ENCODE measurements around the gene ANGPTL8.

Gene ANGPTL8

GRCh38 chr19:11223200-11223599 is 16.2 kb upstream of the ANGPTL8 start:
- in situ Hi-C loops (cut with HindIII; ENCODE audit: low pct_ligation_motif_present, low sequenced_read_pairs): no loop called here
- H3K27ac ChIP-seq: no peak overlapping the region
- no peaks in the 10 kb centered on the region for H3K27me3 ChIP-seq (replicated peaks)
- DNase-seq: no peak
- peaks cover 17% of the 10 kb centered on the region for H3K36me3 ChIP-seq (replicated peaks)
- TF ChIP-seq, protein P1, sequence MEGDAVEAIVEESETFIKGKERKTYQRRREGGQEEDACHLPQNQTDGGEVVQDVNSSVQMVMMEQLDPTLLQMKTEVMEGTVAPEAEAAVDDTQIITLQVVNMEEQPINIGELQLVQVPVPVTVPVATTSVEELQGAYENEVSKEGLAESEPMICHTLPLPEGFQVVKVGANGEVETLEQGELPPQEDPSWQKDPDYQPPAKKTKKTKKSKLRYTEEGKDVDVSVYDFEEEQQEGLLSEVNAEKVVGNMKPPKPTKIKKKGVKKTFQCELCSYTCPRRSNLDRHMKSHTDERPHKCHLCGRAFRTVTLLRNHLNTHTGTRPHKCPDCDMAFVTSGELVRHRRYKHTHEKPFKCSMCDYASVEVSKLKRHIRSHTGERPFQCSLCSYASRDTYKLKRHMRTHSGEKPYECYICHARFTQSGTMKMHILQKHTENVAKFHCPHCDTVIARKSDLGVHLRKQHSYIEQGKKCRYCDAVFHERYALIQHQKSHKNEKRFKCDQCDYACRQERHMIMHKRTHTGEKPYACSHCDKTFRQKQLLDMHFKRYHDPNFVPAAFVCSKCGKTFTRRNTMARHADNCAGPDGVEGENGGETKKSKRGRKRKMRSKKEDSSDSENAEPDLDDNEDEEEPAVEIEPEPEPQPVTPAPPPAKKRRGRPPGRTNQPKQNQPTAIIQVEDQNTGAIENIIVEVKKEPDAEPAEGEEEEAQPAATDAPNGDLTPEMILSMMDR (IDR thresholded peaks at IDR 0.05; ENCODE audit: low read depth, low read length, missing control alignments): no peak
- H3K4me3 ChIP-seq (ENCODE audit: low read depth, low read length): no peak overlapping the region

DNA sequence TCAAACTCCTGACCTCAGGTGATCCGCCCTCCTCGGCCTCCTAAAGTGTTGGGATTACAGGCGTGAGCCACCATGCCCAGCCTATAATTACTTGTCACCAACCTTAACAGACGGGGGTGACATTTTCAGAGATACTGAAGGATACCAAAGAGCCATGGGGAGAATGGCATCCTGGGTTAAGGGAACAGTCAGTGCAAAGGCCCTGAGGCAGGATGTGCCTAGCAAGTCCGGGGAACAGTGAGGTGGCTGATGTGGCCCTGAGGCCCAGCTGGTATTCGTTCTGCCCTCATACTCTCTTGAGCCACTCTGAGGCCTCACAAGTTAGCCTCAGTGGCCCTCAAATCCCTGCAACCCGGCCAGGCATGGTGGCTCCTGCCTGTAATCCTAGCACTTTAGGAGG is 15.0 kb upstream of the ANGPTL8 start:
- in situ Hi-C loops (cut with HindIII; ENCODE audit: low pct_ligation_motif_present, low sequenced_read_pairs): no loop called here
- DNase-seq: no peak
- Histone ChIP-seq H3K27ac (no peak overlapping the region), H3K27me3 (replicated peaks) (no peaks in the 10 kb centered on the region), H3K36me3 (replicated peaks) (peaks cover 17% of the 10 kb centered on the region), H3K4me3 (ENCODE audit: low read depth, low read length) (no peak overlapping the region)
- TF ChIP-seq, protein P1 (IDR thresholded peaks at IDR 0.05; ENCODE audit: low read depth, low read length, missing control alignments): no peak

DNA sequence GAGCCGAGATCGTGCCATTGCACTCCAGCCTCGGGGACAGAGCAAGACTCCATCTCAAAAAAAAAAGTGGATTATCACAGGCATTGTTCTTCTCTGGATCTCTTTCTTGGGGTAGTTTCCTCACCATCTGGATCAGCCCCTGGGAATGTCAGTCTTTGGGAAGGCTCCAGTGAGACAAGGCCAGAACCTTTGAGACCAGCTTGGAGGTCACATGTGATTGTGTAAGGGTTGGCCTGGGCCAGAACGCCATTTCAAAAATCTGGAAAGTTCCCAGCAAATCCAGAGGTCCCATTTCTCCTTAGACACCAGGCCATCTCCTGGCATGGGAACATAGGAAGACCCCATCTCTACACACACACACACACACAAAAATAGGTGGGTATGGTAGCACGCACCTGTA is 14.2 kb upstream of the ANGPTL8 start:
- Histone ChIP-seq H3K27me3 (replicated peaks) (no peaks in the 10 kb centered on the region), H3K36me3 (replicated peaks) (peaks cover 17% of the 10 kb centered on the region), H3K4me3 (ENCODE audit: low read depth, low read length) (no peak overlapping the region), H3K27ac (no peak overlapping the region)
- TF ChIP-seq, protein P1 (IDR thresholded peaks at IDR 0.05; ENCODE audit: low read depth, low read length, missing control alignments): no peak
- DNase-seq: no peak
- in situ Hi-C loops (cut with HindIII; ENCODE audit: low pct_ligation_motif_present, low sequenced_read_pairs): no loop called here

GRCh38 chr19:11225815-11226214 is 13.6 kb upstream of the ANGPTL8 start:
- DNase-seq: no peak
- in situ Hi-C loops (cut with HindIII; ENCODE audit: low pct_ligation_motif_present, low sequenced_read_pairs): no loop called here
- TF ChIP-seq, protein P1 (IDR thresholded peaks at IDR 0.05; ENCODE audit: low read depth, low read length, missing control alignments): no peak
- no peak overlapping the region for H3K4me3 ChIP-seq (ENCODE audit: low read depth, low read length)
- H3K27ac ChIP-seq: no peak overlapping the region
- peaks cover 17% of the 10 kb centered on the region for H3K36me3 ChIP-seq (replicated peaks)
- H3K27me3 ChIP-seq (replicated peaks): no peaks in the 10 kb centered on the region

GRCh38 chr19:11226716-11227166 is 12.7 kb upstream of the ANGPTL8 start:
- TF ChIP-seq, protein P1 (IDR thresholded peaks at IDR 0.05; ENCODE audit: low read depth, low read length, missing control alignments): no peak
- in situ Hi-C loops (cut with HindIII; ENCODE audit: low pct_ligation_motif_present, low sequenced_read_pairs): no loop called here
- peaks cover 11% of the 10 kb centered on the region for H3K36me3 ChIP-seq (replicated peaks)

GRCh38 chr19:11227195-11227886 is 12.1 kb upstream of the ANGPTL8 start:
- in situ Hi-C loops (cut with HindIII; ENCODE audit: low pct_ligation_motif_present, low sequenced_read_pairs): no loop called here
- TF ChIP-seq, protein P1 (IDR thresholded peaks at IDR 0.05; ENCODE audit: low read depth, low read length, missing control alignments): peak; percentile 19
- DNase-seq: no peak

More at GRCh38 chr19:11226716-11227166, 12.7 kb upstream of the ANGPTL8 start:
- Histone ChIP-seq H3K27me3 (replicated peaks) (no peaks in the 10 kb centered on the region), H3K27ac (no peak overlapping the region), H3K4me3 (ENCODE audit: low read depth, low read length) (no peak overlapping the region)
- DNase-seq: no peak

More at GRCh38 chr19:11227195-11227886, 12.1 kb upstream of the ANGPTL8 start:
- Histone ChIP-seq H3K27me3 (replicated peaks) (no peaks in the 10 kb centered on the region), H3K27ac (no peak overlapping the region), H3K4me3 (ENCODE audit: low read depth, low read length) (no peak overlapping the region), H3K36me3 (replicated peaks) (peaks cover 7% of the 10 kb centered on the region)
